OCI-M1 (cell line): ENCODE measurements around the gene PAK3.

Source experiments
- DNase-seq: peaks from one replicate; lab custom pipeline; 2025; lab: John Stamatoyannopoulos, UW

The PAK3 gene

DNA sequence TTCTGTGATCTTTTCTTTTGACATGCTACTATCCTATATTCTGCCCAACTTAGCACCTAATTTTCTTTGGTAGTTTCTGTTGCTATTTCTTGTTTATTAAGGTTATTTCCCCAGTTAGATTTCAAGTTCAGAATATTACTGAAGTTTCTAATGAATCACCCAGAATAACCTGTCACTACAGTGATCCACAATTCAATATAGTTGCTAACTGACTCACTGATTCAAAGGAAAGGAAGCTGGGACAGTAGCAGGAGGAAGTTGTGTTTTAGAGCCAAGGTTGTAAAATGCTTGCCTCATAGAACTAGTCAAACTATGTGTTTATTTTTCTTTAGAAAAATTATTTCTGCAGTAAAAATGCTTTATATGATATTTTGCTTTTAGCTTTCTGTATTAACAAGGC, 37.4 kb downstream of the PAK3 start:
- DNase-seq, result no peak

DNA sequence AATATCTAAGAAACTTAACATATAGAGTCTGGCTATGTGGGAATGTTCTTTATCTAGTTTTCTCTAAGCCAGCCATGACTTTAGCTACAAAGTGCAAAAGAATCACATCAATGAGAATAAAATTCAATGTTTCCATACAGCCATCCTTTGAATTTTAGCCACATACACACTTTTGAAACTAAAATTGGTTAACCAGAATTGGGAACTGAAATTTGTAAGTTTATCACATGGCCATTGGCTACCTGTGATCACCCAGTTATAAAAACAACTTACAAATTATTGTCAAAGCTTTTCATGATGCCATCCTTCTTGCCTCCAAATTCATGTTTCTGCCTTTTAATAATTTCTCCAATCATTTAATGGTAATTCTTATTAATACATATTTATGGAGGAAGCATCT, 49.9 kb downstream of the PAK3 start:
- no peak for DNase-seq

DNA sequence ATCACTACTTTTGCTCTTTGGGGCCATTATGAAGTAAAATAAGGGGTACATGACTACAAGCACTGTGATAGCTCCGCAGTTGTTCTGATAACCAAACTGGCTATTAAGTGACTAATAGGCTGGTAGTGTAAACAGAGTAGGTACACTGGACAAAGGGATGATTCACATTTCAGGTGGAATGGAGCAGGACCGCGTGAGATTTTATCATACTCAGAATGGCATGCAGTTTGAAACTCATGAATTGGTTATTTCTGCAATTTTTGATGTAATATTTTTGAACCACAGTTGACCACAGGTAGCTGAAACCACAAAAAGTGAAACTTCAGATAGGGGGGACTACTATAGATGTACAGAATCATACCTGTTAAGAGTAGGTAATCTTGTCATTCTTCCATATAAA, 55.8 kb downstream of the PAK3 start:
- no peak for DNase-seq

DNA sequence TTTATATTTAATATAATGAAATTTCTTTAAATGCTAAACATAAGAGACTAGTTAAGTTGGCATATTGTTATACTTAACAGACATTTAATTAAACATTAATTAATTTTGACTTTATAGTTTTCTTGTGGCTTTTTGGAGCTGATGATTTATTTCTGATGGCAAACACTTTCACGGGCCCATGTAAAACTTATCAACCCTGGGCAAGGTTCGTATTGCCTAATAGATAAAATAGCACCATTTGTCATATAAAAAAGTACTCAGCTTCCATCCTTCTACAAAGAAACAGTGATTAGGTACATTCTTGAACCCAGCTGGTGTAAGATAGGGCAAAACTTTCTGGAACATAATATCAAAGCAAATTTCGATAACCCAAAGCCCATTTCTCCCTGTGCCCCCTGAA, 63.2 kb downstream of the PAK3 start:
- DNase-seq, result no peak

GRCh38 chrX:111164728-111165127, 68.7 kb downstream of the PAK3 start:
- DNase-seq, result peak; percentile 15

DNA sequence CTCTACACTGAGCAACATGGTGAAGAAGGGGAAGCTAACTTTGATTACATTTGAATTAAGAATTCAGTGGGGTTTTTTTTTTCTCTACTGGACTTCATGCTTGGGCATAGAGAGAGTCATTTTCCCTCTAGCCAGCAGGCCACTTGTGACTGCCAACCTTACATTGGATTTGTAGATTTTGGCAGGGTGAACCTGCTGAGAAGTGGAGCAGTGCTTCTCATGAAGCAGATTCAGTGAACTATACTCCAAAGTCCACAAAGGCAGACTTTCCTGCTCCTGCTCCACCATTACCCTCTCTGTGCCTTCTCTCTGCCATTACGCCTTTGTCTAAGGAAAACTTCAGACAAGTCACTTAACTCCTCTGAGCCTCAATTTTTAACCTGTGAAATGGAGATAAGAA, 69.9 kb downstream of the PAK3 start:
- DNase-seq, result no peak

DNA sequence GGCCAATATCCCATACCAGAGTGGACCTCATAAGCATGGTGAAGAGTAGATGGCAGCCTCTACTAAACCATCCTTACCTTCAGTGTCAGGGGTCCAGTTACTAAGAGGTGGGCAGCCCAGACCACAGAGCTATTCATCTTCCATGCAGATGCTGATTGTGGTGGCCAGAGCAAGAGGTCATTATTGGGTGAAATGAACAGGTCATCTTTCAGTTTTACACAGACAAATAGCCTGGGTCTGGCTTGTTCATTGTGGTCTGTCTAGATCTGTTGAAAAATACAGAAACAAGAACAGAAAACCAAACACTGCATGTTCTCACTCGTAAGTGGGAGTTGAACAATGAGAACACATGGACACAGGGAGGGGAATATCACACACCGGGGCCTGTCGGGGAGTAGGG, 71.3 kb downstream of the PAK3 start:
- no peak for DNase-seq

DNA sequence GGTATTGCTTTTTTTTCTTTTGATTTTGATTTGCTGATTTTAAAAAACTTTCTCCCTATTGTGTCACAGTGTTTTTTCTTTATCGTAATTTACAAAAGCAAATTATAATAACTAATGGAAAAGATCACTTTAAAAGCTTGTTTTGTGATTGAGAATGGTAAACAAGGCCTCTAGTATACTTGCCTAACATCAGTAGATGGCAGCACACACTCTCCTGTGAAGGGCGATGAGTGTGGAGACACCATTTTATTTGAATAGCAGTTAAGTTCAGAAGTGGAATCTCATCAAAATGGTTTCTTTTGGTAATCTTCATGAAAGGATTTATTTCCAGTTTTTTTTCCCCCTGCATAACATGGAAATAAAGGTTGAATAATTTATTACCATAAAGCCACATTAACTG, 72.3 kb downstream of the PAK3 start:
- peak; percentile 33 for DNase-seq

DNA sequence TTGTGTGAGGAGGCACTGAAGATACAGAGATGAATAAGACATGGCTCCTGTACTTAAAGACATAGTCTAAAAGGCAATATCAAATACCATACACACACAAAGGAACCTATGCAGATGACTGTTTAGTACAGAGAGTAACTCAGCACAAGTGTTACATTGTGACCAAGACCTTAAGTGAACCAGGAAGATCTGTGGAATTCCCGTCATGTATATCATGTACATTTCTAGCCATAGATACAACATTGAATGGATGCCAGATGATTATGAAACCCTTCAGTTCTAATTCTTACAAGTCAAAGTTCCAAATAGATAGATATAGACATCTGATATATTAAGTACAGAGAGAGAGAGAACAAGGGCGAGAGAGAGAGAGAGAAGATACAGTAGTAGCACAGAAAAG, 73.2 kb downstream of the PAK3 start:
- no peak for DNase-seq

- DNase-seq, result peak; percentile 67
These were observed 74.0 kb downstream of the PAK3 start for GRCh38 chrX:111170017-111170416.

GRCh38 chrX:111180750-111181240, 84.8 kb downstream of the PAK3 start:
- no peak for DNase-seq

DNA sequence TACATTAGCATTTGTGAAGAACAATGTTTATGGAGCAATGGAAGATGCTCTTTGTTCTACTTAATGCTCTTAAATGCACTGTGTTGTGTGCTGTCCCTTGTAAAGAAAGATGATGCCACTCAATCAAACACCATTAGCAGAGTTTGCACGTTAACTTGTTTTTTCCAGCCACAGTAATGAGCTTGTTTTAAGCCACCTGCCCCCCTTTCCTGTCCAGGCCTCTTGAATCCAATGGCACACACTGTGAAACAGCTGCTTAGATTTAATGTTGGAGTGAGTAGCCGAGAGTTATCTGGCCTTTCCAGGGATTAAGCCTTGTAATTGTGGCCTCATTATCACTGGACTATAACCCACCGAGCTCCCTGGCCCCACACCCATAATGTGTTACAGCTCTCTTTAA, 86.0 kb downstream of the PAK3 start:
- DNase-seq, result no peak

DNA sequence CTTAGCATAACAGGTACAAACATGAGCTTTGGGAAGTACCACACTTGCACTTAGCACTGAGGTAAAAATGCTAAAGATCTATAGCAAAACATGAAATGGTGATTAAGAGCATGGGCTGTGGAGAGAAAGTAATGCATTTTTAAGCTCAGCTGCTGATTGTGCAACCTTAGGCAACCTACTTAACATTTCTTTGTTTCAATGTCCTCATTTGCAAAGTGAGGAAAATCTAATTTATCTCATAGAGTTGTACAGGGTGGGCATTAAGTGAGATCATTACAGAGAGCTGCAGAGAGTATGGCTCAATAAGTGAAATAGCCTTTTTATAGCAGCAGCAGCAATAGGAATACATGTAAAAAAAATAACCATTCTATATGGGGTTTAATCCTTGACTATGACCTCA, 87.0 kb downstream of the PAK3 start:
- DNase-seq, result no peak

DNA sequence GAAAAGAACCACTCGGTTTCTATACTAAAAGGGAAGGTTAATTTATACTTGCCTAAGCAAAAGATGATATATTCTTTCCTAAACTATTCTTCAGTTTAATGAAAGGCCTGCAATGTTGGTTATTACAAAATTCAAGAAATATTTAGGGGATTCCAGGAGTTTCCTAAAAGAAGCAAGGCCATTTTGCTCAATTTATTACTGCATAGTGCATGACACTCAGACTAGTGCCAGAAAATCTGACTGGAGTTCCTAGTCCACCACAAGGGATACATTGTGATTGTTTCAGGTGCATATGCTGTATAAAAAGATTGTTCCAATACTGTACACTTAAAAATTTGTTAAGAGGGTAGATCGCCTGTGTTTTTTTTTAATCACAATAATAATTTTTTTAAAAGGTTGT, 95.6 kb downstream of the PAK3 start:
- DNase-seq, result no peak

- DNase-seq, result no peak
These were observed 103.5 kb downstream of the PAK3 start for GRCh38 chrX:111199505-111199904.

- no peak for DNase-seq
These were observed 104.3 kb downstream of the PAK3 start for GRCh38 chrX:111200327-111200726.

GRCh38 chrX:111207851-111208250, 111.9 kb downstream of the PAK3 start:
- DNase-seq, result no peak

DNA sequence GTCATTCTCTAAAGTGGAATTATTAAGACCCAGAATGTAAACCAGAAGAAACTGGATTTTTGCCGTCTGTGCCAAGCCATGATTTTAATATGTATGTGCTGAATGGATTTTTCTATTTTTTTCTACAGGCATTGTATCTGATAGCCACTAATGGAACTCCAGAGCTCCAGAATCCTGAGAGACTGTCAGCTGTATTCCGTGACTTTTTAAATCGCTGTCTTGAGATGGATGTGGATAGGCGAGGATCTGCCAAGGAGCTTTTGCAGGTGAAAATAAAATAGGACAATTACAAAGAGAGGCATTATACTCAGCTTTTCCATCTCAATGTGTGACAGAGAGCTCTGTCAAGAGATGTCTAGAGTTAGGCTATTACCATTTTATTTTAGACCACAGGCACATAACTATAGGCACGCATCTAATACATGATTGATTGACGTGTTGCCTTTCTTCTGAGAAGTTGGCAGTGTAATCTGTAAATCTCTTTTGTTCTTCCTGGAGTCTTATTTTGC, 120.4 kb downstream of the PAK3 start:
- DNase-seq, result no peak

DNA sequence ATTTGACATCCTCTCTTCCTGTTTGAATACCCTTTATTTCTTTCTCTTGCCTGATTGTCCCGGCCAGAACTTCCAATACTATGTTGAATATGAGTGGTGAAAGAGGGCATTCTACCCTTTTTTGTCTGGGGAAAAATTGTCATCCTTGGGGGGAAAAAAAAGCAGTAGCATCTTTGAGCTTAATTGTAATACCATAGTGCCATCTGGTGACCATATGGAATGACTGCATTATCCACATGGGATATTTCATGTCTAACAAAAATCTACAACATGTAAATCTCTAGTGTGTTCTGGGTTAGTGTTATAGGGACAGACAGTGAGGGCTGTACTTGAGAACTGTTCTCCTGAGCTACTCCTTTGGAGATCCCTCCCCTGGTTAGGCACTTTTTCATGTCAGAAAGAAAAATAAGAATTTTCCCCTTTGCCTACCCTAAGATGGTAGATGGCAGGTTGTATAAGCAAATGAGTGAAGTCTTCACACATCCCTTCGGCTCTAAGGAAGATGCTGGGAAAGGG, 148.3 kb downstream of the PAK3 start:
- DNase-seq, result peak; percentile 12

DNA sequence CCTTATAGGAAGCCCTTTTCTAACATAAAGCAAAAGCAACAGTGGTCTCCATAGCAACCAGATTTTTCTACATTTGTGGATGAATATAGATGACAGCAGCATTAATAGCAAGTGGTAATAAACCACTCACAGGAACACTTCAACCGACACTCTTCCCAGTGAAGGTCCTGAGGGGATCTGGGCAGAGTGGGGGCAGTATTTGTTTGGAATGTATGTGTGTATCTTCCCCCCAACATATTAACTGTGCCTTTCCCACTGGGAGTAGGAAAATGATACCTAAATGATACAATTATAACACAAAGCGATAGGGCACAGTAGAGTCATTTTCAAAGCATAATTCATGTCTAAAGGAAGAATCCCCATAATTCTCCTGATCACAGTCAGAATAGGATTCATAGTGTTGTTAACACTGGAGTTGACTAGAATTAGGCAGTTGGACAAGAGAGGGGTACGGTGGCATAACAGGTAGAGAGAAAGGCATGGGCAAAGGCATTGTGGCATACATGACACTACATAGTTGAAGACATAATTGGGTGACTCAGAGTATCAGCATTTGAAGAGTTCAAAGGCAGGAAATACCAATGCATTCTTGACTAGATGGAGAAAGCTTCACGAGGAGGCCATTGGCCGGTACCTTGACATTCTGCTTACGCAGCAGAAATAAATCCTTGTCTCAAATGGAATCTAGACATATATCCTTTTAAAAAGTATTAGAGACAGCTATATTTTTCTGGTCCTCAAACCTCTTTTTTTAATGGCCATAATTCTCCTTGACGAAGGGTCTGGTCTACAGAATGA, 159.1 kb downstream of the PAK3 start:
- no peak for DNase-seq

GRCh38 chrX:111257733-111258132, 161.7 kb downstream of the PAK3 start:
- no peak for DNase-seq

DNA sequence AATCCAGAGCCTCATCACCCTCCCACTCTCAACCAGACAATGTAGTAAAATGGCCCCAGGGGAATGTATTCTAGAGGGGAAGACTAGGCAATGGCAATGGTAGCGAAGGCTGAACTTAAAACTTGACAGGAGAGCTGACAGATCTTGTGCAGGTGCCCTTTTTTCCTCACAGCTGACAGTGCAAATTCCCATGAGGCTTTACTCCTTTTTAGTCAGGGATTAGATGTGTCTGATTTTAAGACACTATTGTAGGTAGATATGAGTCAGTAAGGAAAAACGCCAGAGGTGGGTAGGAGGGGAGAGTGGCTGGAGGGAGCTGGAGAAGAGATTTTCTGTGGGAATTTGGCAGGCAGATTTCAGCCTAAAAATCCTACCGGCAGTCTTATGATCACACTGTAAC, 163.6 kb downstream of the PAK3 start:
- DNase-seq, result no peak

DNA sequence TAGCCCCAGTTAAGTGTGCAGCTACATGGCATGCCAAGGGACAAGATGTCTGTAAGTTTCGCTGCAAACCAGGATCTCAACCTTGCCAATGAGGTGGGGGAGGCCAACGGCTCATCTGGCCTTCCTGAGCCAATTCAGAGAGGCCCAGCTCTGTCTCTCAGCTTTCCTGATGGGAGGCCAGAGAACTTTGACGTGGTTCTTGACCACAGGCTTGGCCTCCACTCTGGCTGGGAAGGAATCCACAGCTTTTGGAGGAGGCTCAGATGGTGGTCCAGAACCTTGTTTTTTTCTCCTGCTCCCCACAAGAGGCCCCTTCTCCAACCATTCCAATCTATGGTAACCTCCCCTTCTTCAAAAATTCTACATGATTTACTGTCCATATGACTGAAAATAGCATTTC, 164.5 kb downstream of the PAK3 start:
- DNase-seq, result no peak

- no peak for DNase-seq
These were observed 166.1 kb downstream of the PAK3 start for GRCh38 chrX:111262086-111262485.
